GM19455 (cell line): ENCODE measurements around the gene OTUD4.
"Not testable (repeated sequence)": the region's sequence is repeated elsewhere in the genome, so short reads cannot be mapped to it uniquely, and the experiment has no call there.

Experiments
- ATAC-seq: cut with Tn5 transposase; IDR thresholded peaks from one replicate; pipeline ENCODE4 v1.9.1; 2021; ENCODE audit not compliant: unreplicated experiment

OTUD4 gene

DNA sequence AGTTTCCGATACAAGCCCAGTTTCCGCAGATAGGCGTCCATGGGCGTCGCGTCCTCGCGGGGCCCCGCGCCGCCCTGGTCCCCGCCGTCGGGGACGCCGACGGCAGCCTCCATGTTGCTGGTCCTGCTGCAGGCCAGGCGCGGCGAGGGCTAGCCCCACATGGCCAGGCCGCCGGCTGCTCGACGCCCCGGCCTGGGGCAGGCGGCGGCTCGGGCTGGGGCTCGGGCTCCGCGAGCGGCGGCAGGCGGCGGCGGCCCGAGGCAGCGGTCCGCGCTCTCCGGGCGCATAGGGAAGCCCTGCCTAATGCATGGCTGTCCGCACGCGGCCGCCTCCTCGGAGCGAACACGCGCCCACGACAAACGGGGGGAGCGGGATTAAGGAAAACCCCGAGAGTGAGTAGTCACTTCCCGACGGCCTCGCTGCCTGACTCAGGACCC lies 510 bp downstream of the OTUD4 start:
- ATAC-seq, result peak; percentile 22

DNA sequence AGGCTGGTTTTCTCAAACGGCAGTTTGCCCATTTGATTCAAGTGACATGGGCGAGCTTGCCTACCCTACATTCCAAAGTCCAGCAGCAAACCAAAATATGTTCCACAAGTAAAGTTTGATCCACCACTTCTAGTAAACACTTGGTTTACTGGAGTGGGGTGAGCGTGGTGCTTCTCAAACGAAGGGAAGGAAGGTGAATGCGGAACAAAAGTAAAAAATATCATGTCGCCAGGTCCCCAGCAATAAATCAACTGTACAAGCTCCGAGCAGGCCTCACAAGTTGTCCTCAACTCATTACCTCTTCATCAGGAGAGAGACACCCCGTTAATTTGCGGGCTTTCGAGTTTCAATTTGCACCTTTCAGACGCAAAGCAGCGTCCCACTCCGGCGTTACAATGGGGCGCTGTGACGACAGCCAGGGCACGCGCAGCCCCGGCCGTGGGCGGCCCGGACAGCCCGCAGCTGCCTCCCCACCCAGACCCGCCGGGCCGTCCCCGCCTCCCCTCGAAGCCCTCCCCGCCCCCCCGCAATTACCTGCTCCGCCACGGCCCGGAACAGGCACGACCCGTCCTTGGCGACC lies 1.0 kb downstream of the OTUD4 start:
- ATAC-seq, result peak; percentile 39

DNA sequence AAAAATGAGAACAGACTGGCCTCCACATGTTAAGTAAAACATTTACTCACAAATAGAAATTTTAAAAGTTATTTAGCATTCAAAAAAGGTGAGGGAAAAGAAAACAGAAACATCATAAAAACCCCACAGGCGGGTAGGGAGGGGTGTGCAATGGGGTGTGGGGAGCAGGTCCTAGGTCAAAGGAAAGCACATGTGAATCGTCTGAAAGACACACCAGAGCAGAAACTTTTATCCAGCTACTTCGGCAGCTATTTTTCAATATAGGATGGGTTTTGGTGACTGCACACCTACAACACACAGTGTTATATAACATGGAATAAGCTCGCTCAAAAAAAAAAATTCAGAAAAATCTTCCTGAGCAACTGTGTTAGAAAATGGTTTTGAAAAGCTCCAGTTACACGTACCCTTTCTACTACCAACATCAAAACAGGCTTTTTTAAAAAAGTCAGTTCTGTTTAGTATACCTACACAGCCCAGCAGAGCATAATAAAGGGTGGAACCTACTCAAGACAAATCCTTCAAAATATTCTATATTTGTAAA lies 1.6 kb downstream of the OTUD4 start:
- ATAC-seq, result no peak

DNA sequence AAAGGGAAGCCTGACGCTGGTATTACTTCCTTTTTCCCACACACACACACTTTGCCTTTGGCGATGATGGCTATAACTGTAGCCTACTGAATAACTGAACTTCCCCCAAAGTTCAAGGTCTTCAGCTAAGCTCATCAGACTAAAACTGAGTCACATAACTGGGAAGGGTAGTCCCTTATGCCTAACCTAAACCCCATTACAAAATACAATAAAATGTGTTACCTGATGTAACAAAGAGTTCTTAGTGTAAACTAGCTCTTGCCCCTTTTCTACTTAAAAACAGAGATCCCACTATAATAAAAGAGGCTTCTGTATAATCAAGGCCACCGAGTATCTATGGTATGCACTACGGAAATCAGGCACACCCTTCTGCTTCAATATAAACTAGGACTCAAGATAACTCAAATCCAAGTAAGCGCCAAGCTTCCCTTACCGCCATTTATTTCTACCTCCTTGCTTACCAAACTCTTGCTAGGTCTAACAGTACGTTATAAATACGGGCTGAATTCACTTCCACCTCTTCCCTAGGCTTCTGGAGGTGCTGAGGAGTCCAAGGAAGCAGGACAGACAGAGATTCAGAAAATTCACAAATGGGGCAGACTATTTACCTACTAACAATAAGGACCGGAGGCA lies 2.4 kb downstream of the OTUD4 start:
- ATAC-seq, result no peak

DNA sequence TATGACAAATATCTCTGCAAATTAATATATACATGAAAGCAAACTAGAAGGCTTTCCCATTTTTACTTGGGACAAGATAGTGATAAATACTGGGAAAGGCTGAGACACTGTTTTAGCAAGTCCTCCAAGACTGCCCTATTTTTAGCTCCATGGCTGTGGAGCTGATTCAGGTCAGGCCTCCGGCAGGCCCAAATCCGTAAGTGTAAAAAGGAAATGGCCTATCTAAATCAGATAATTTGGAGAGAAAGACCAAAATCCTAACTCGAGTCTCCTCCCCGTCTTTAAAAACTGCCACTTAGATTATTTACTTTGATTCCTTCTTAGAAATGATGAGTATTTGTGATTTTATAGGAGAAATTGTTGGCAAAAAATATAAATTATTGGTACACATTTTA lies 2.9 kb downstream of the OTUD4 start:
- ATAC-seq, result no peak

DNA sequence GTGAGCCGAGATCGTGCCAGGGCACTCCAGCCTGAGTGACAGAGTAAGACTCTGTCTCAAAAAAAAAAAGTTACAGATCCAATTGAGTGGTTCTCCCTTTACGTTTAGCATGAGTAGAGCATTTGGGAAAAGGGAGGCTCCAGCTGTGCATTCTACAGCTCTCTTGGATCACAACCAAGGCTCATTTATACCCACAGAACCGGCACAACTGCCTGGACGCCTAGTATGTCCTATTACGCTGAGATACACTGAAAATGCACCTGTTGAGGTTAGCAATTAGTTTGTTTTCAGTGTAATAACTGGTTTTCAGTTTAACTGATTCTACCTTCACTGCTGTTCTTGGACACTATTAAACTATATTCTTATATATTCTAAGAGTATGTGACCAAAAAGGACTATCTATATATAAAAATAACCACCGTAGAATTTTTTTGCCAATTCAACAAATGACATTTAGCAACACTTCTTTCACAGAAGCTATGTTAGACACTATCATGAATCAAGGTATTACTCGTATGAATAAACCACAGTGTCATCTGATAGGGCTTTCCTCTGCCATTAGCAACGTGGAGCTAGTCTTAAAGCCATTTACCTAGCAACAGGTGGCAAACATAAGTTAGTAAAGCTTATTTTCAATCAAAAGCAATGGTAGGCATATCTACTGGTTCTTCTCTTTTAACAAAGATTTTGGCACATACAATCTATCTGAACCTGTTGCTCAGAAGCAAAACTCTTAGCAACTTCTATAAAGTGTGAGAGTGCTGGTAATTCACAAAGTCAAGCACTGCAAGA lies 3.6 kb downstream of the OTUD4 start:
- no peak for ATAC-seq

DNA sequence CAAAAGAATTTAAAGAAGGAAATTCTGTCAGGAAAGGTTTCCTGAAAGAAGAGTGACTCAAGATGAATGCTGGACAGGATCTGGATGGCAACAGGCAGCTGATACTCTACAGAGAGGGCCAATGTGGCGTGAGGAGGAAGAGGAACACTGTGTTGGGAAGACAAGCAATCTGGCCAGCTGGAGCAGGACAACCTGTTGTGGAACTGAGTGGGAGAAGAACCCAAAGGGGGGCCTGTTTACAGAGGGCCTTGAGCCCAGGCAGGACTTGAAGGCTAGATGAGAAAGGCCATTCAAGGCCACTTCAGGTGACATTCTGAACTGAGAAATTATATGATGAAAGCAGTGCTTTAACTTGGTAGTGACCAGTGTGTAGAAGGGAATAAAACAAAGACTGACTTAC lies 8.5 kb downstream of the OTUD4 start:
- ATAC-seq, result no peak

DNA sequence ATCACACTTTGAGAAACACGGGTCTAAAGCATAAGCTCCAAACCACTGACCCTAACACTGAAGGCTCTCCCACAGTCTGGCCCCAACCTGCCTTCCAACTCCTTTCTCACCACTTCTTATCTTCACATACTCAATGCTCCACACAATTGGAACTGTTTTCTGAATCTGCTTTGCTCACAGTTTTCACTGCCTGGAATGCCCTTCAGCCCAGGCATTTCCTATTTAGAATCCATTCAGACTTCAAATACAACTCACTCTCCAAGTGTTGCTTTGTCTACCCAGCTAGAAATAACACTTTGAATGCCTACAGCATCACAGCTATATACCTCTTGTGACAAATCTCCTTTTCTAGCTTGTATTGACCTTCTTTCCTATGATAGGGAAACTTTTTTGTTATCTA lies 10.2 kb downstream of the OTUD4 start:
- ATAC-seq, result no peak

DNA sequence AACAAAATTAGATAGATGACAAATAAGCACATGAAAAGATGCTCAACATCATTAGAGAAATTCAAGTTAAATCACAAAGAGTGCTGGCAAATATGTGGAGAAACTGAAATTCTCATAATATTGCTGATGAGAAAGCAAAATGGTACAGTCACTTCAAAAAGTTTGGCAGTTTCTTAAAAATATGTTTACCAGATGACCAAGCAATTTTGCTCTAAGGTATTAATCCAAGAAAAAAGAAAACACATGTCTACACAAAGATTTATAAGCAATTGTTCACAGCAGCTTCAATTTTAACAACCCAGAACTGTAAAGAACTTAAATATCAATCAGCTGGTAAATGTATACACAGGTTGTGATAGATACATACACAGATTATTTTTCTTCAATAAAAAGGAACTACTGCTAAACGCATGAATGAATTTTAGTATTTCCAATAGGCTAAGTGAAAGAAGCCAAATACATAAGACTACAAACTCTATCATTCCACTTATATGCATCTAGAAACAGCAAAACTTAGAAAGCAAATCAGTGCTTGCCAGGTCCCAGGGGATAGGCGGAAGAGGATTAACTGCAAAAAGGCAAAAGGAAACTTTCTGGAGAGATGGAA lies 11.7 kb downstream of the OTUD4 start:
- ATAC-seq, result no peak

DNA sequence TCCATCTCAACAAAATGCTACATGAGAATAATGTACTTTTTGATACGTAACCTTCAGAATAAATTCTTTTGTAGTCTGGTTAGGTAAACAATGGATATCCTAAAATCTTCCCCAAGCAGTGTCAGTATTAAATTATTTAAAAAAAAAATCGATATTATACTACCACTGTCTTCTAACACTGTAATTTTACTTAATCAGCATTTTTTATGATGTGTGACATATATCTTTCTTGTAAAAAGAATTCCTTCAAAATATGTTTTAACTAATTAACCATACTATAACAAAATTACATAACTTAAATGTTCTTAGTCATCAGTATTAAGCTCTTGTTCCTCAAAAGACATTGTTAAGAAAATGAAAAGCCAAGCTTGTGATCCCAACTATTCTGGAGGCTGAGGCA lies 12.5 kb downstream of the OTUD4 start:
- ATAC-seq, result no peak

DNA sequence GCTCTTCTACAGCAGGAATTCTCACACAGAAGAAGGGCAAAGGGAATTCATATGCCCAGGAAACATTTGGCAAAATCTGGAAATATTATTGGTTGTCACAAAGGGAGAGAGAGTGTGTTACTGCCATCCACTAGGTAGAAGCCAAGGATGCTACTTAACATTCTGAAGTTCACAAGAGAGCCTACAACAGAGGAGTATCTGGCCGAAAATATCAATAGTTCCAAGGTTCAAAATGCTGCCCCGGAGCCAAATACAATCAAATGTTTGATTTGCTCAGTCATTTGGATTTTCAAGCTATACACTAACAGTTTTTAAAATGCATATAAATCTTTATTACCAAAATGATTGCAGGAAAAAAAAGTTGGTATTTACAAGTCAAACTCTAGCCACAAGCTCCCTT lies 18.8 kb downstream of the OTUD4 start:
- no peak for ATAC-seq

DNA sequence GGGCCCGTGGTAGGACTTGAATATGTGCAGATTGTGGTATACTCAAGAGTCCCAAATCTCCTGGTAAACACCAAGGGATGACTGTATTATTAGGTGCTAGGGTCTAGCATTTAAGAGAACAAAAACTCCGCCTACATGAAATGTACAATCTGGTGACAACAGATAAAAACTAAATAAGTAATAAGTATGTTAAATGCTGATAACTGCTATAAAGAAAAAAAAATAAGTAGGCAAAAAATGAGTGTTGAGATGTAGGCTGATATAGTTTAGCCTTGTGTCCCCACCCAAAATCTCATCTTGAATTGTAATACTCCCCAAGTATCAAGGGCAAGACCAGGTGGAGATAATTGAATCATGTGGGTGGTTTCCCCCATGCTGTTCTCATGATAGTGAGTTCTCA lies 23.4 kb downstream of the OTUD4 start:
- no peak for ATAC-seq

DNA sequence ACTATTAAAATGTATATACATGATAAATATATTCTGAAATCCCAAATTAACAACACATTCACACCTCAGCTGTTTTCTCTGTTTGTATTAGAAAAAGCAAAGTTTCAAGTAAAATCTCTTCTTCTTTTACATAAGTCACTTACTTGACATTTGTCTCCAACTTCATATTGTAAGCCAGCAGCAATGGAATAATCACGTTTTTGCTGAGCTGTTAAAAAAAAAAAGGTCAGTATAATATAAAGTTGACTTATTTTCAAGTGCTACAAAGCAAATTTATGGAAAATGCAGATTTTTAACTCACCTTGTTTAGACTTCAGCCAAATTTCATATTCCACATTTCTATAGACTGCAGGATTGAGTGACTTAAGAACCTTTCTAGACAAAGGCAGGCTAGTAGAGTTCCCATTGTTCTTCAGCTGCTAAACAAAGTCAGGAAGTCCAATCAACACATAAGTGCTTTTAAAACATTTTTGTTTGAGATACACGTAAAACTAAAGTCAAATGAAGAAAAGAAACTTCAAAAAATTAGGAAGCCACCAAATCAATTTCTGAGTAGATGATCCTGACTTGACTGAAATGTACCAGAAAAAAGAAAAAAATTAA lies 25.0 kb downstream of the OTUD4 start:
- ATAC-seq, result no peak

DNA sequence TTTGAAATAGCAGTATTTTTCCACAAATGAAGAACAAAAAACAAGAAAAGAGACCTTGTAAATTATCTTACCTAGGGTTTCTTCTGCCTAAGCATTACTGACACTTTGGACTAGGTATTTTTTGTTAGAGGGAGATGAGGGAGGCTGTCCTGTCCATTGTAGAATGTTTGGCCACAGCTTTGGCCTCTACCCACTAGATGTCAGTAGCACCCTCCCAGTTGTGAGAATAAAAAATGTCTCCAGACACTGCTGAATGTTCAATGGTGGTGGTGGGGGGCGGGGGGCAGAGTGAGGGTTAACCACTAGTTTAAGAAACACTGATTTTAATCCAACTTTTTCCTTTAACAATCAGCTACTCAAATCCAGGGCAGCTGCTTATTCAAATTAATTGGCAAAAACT lies 25.8 kb downstream of the OTUD4 start:
- peak; percentile 77 for ATAC-seq

DNA sequence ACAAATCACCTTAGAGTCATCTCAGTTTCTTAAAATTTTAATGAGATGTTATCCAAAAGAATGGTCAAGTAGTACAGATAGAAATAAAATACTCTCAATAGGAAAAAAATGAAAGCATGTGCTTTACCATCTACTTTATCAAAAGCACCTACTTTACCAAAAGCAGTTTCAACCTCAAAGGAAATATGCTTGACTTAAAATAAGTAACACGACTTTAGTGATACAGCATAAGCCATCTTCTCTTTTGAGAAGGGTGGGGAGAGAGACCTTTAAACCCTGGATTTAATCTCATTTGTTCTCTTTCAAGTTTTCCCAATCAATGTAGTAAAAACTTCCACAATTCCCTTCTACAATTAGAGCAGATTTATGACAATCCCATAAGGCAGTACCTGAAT lies 26.5 kb downstream of the OTUD4 start:
- ATAC-seq, result no peak

DNA sequence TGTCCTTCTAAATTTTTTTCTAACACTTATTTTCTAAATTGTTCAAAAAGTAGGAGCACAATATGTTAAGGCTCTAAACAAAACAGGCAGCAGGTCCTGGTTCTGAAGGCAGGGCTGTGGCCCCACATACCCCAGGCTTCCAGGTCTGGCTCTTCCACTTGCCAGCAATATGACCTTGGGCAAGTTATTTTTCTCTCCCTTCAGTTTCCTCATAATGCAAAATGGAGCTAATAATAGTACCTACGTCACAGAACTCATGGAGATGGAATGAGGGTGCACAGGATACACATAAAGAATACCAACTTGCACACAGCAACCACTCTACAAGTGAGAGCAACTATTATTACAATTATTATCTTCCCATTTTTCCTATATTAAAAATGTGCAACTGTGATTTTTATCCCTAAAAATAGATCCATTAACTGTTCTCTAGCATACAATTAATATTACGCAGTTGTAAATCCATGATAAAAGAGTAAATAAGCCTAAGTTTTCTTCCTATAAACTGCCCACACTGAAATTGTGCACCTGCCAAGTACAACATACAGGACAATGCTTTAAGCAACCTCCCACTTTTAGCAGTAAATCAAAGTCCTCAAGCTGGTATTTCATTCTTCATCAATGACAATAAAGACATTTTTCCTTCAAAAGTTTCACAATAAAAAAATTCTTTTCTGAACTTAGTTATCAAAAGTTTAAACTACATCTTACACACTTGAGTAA lies 27.0 kb downstream of the OTUD4 start:
- no peak for ATAC-seq

DNA sequence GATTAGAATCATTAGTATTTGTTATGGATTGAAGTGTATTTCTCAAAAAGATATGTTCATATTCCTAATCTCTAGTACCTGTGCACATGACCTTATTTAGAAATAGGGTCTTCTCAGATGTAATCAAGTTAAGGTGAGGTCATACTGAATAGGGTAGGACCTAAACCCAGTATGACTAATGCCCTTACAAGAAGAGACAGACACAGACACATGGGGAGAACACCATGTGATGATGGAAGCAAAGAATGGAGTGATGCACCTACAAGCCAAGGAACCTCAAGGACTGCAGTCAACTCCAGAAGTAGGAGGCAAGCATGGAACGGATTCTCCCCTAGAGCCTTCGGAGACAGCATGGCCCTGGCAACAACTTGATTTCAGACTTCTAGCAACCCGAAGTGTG lies 31.4 kb downstream of the OTUD4 start:
- no peak for ATAC-seq

DNA sequence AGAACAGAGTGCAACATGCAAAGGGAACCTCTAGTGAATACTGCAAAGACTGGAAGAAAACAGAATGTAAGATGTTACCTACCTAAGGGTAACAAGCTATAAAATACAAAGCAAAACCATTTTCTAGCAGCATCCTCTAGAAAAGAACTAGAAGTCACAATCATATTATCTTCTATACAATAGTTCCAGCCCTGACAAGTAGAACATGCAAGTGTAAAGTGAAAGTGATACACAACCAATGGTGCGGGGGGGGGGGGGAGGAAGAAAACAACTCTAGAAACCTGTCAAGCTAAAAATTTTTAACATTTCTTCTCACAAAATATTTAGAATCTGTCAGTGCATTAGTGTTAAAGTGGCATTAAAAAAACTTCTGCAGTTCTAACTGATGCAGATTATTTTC lies 44.2 kb downstream of the OTUD4 start:
- not testable (repeated sequence) for ATAC-seq

DNA sequence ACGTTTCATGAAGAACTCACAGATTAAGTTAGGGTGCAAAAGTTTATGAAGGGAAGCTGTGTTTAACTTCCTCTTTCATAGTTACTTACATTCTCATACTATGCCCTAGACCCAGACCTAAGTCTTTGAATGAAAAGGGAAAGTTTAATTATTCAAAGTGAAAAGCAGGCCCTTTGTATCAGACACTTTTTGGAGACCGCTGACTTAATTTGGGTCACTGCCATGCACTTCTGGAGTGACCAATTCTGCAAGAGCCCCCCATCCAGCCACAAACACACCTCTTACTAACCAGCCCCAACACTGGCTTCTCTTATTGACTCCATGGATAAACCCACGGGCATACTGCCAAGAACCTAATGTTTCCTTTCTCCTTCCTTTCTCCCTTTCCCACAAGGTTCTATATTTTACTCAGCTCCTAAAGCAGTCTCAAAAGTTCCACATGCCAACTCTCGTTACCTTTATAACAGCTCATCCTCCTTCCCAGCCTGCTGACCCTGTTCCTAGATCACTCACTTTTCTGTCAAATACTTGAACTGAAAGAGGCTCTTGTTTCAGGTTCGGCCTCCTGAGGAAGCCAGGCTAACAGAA lies 47.8 kb downstream of the OTUD4 start:
- ATAC-seq, result peak; percentile 75

DNA sequence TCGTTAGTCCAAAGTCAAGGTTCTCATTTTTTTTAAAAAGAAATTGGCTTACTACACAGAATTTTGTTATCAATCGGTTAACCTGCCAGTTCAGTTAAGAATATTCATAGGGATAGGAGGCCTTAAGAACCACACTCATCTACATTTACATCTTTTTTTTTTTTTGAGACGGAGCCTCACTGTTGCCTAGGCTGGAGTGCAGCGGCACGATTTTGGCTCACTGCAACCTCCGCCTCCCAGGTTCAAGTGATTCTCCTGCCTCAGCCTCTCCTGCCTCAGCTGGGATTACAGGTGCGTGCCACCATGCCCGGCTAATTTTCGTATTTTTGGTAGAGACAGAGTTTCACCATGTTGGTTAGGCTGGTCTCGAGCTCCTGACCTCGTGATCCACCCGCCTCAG lies 48.5 kb downstream of the OTUD4 start:
- ATAC-seq, result peak; percentile 4
